Lower leg skin (tissue), 4 donors: Measurements from ENCODE around the gene CT47B1. TPM values are rescaled to one million over a fixed set of nuclear protein-coding genes. Genes with fewer than 3 reads are reported as not detected.
"Not testable (repeated sequence)": the region's sequence is repeated elsewhere in the genome, so short reads cannot be mapped to it uniquely, and the experiment has no call there.

ENCODE experiments used
- DNase-seq, 2 donors: peaks; one replicate each; pipeline ENCODE4 v3.0.0-alpha.2; 2019; ENCODE audit warnings: low spot score in 2 of 2
- H3K4me3 ChIP-seq: fragments of 200-600 bp; sonication (generic); 2 replicates; pipeline ENCODE4 v1.5.1; 2017; ENCODE audit warnings: mild to moderate bottlenecking, low read depth; ENCODE audit not compliant: poor library complexity, severe bottlenecking
- CTCF ChIP-seq, 3 donors: fragments of 450-650 bp; IDR thresholded peaks; one replicate each; pipeline ENCODE4 v1.5.1; 2016; ENCODE audit warnings: antibody characterized with exemption in 3 of 3, mild to moderate bottlenecking in 3 of 3, moderate library complexity in 2 of 3
- POLR2A ChIP-seq, 2 donors: fragments of 450-650 bp; IDR thresholded peaks; one replicate each; pipeline ENCODE4 v1.6.1; 2016 to 2017; ENCODE audit warnings: antibody characterized with exemption in 2 of 2, mild to moderate bottlenecking in 1 of 2, moderate library complexity in 1 of 2
- WGBS, 2 donors: methylation state at CpG; one replicate each; pipeline ENCODE4 v1.1.5; 2018; 5-methylcytosine and 5-hydroxymethylcytosine counted together
- intact Hi-C: fragments of 100-400 bp; cut with DNase I; formaldehyde crosslinking; loops from one replicate; pipeline ENCODE4 v1.15.0; 2023; ENCODE audit warnings: low total_unique reads
- total RNA-seq, 4 donors: library from RNA; depleted of rRNA; stranded (reverse); fragments of >200 nt; gene quantifications; one replicate each; pipeline ENCODE4 v1.1.0, GENCODE V29; 2016

Gene CT47B1
- total RNA-seq = not detected

- intact Hi-C loops = not testable (repeated sequence)
These were observed at the start of gene CT47B1 for GRCh38 chrX:120875766-120876165. TSS of gene CT47B1 (minus strand) at chrX:120875866. CDS start at chrX:120875670, 196 bp downstream.

GRCh38 chrX:120874678-120875557 lies 748 bp downstream of the CT47B1 start:
- WGBS, 2 donors = 95 to 98% methylated on average over 38 to 61 of the region's 61 CpGs
- intact Hi-C loops = no loop called here
- H3K4me3 ChIP-seq = no peak overlapping the region
- TF ChIP-seq POLR2A (IDR thresholded peaks at IDR 0.05) = no peak
- TF ChIP-seq CTCF (IDR thresholded peaks at IDR 0.05) = no peak
- DNase-seq = no peak

More at GRCh38 chrX:120875766-120876165, at the start of gene CT47B1:
- H3K4me3 ChIP-seq, DNase-seq: not testable (repeated sequence)
- no CpG with 5 or more reads among the region's 7 CpGs for WGBS, 2 donors

GRCh38 chrX:120857240-120857639 lies 18.4 kb downstream of the CT47B1 start:
- TF ChIP-seq CTCF (IDR thresholded peaks at IDR 0.05) (no peak), POLR2A (IDR thresholded peaks at IDR 0.05) (no peak)
- DNase-seq = no peak
- 35 to 46% methylated on average over 4 of the region's 4 CpGs for WGBS, 2 donors
- intact Hi-C loops = no loop called here
- no peak overlapping the region for H3K4me3 ChIP-seq

- DNase-seq = no peak
- H3K4me3 ChIP-seq = no peak overlapping the region
- 64 to 70% methylated on average over 2 of the region's 2 CpGs for WGBS, 2 donors
- intact Hi-C loops = no loop called here
- no peak for TF ChIP-seq CTCF (IDR thresholded peaks at IDR 0.05)
- no peak for TF ChIP-seq POLR2A (IDR thresholded peaks at IDR 0.05)
These were observed 34.8 kb downstream of the CT47B1 start for GRCh38 chrX:120840827-120841226.

GRCh38 chrX:120839491-120839890 lies 36.2 kb downstream of the CT47B1 start:
- no peak overlapping the region for H3K4me3 ChIP-seq
- TF ChIP-seq POLR2A (IDR thresholded peaks at IDR 0.05) = no peak
- TF ChIP-seq CTCF (IDR thresholded peaks at IDR 0.05) = no peak
- intact Hi-C loops = no loop called here
- no peak for DNase-seq

- intact Hi-C loops, H3K4me3 ChIP-seq, DNase-seq: not testable (repeated sequence)
- 84 to 100% methylated on average over 1 of the region's 1 CpG for WGBS, 2 donors
These were observed 48.5 kb downstream of the CT47B1 start for GRCh38 chrX:120827213-120827612.

- 46 to 58% methylated on average over 2 of the region's 2 CpGs for WGBS, 2 donors
- no peak for DNase-seq
- intact Hi-C loops = no loop called here
- TF ChIP-seq POLR2A (IDR thresholded peaks at IDR 0.05) (no peak), CTCF (IDR thresholded peaks at IDR 0.05) (no peak)
- H3K4me3 ChIP-seq = no peak overlapping the region
These were observed 50.5 kb downstream of the CT47B1 start for GRCh38 chrX:120825146-120825545.
